Neural progenitor cell (in vitro differentiated cells): Measurements from ENCODE around the gene GFER. TPM values are rescaled to one million over a fixed set of nuclear protein-coding genes. Genes with fewer than 3 reads are reported as not detected.

Experiments
- DNase-seq: peaks from one replicate; pipeline ENCODE4 v3.0.0-alpha.2; 2016; ENCODE audit warnings: low spot score
- H2AFZ ChIP-seq: fragments of 200-600 bp; sonication (generic); replicated peaks from 2 replicates; pipeline ENCODE4 v1.6.1; 2016; ENCODE audit warnings: antibody characterized with exemption
- H3F3A ChIP-seq: fragments of 200-600 bp; sonication (generic); 2 replicates; pipeline ENCODE4 v1.6.1; 2016; ENCODE audit warnings: antibody characterized with exemption, low read depth
- H3K27ac ChIP-seq: fragments of 200-600 bp; sonication (generic); 2 replicates; pipeline ENCODE4 v1.5.1; 2016; ENCODE audit warnings: mild to moderate bottlenecking
- H3K27me3 ChIP-seq: fragments of 200-600 bp; sonication (generic); 2 replicates; pipeline ENCODE4 v1.6.1; 2016; ENCODE audit warnings: mild to moderate bottlenecking, moderate library complexity
- H3K36me3 ChIP-seq: fragments of 200-600 bp; sonication (generic); 2 replicates; pipeline ENCODE4 v1.5.1; 2016
- H3K4me1 ChIP-seq: fragments of 200-600 bp; sonication (generic); 2 replicates; pipeline ENCODE4 v1.6.1; 2016; ENCODE audit warnings: mixed run types
- H3K4me2 ChIP-seq: fragments of 200-600 bp; sonication (generic); 2 replicates; pipeline ENCODE4 v1.6.1; 2016
- H3K4me3 ChIP-seq: fragments of 200-600 bp; sonication (generic); 2 replicates; pipeline ENCODE4 v1.5.1; 2016
- H3K79me2 ChIP-seq: fragments of 200-600 bp; sonication (generic); 2 replicates; pipeline ENCODE4 v1.6.1; 2016; ENCODE audit warnings: low read depth
- H3K9ac ChIP-seq: fragments of 200-600 bp; sonication (generic); 2 replicates; pipeline ENCODE4 v1.6.1; 2016
- H3K9me3 ChIP-seq: fragments of 200-600 bp; sonication (generic); 2 replicates; pipeline ENCODE4 v1.5.1; 2016; ENCODE audit warnings: low read depth
- H4K20me1 ChIP-seq: fragments of 200-600 bp; sonication (generic); 2 replicates; pipeline ENCODE4 v1.6.1; 2016; ENCODE audit warnings: low read depth
- H3K27ac Mint-ChIP-seq: 3 replicates; pipeline ENCODE4 v1.8.0; 2021; ENCODE audit warnings: mixed read lengths
- H3K27me3 Mint-ChIP-seq: 2 replicates; pipeline ENCODE4 v1.8.0; 2022; ENCODE audit warnings: low read depth, mild to moderate bottlenecking, inconsistent platforms, moderate library complexity, mixed read lengths; ENCODE audit not compliant: insufficient read depth
- H3K36me3 Mint-ChIP-seq: 3 replicates; pipeline ENCODE4 v1.8.0; 2021; ENCODE audit warnings: mixed read lengths
- H3K4me1 Mint-ChIP-seq: 3 replicates; pipeline ENCODE4 v1.8.0; 2021; ENCODE audit warnings: mixed read lengths
- H3K4me3 Mint-ChIP-seq: 3 replicates; pipeline ENCODE4 v1.8.0; 2021; ENCODE audit warnings: mild to moderate bottlenecking, moderate library complexity, mixed read lengths
- H3K9me3 Mint-ChIP-seq: 3 replicates; pipeline ENCODE4 v1.8.0; 2020; ENCODE audit warnings: mixed read lengths
- EZH2 ChIP-seq: fragments of 200-600 bp; sonication (generic); IDR thresholded peaks from 2 replicates; pipeline ENCODE4 v1.6.1; 2017; ENCODE audit warnings: antibody characterized with exemption, mild to moderate bottlenecking, moderate library complexity
- EZH2phosphoT487 ChIP-seq: fragments of 200-600 bp; sonication (generic); IDR thresholded peaks from 2 replicates; pipeline ENCODE4 v1.6.1; 2017; ENCODE audit warnings: antibody characterized with exemption
- total RNA-seq: library from RNA; depleted of rRNA; stranded (reverse); fragments of >200 nt; gene quantifications from 2 replicates; pipeline ENCODE4 v1.2.3, GENCODE V29; 2015; ENCODE audit warnings: low replicate concordance
- TF ChIP-seq, protein P1 (sequence below): fragments of 200-600 bp; sonication (generic); IDR thresholded peaks from 2 replicates; pipeline ENCODE4 v1.5.1; 2017; ENCODE audit warnings: antibody characterized with exemption, mild to moderate bottlenecking

Gene GFER
- total RNA-seq: 35.1 and 35.5 TPM in 2 replicates

DNA sequence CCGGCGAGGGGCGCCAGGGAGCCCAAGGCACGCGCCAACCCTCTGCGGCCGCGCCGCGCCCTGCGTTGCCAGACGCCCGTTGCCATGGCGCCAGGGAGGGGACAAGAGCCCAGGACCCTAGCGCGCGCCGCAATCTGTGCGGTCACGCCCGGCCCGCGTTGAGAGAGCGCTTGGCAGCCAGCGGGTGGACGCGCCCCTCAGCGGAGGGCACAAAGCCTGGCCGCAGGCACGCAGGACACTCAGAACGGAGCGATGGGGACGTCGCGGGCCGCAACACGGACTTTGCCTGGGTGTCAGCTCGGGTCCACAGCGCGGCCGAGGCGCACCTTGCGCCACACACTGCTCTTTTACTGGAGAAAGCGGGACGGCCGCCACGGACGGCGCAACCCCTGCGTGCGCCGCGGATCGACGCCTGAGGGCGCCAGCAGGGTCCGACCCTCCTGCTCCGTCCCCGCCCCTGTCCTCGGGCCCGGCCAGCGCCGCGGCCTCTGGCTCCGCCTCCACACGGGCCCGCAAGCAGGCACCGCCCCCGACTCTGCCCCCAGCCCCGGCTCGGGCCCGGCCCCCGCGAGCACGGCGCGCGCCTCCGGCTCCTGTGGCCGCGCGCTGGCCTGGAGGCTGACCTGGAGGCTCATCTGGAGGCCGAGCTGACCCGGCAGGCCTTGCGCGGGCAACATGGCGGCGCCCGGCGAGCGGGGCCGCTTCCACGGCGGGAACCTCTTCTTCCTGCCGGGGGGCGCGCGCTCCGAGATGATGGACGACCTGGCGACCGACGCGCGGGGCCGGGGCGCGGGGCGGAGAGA is at the start of gene GFER:
Gene GFER, plus strand, starts transcription at position 650 of the 803 bp plus-strand sequence. Its CDS starts 26 bp downstream, at position 676.
- no peaks in the 10 kb centered on the region for H3K9me3 Mint-ChIP-seq
- peaks cover 56% of the 10 kb centered on the region for H3K27me3 ChIP-seq
- H3K36me3 ChIP-seq: no peaks in the 10 kb centered on the region
- no peaks in the 10 kb centered on the region for H3K9me3 ChIP-seq
- peak; percentile 99 for DNase-seq
- H3K4me1 ChIP-seq: peaks cover 37% of the 10 kb centered on the region
- H3F3A ChIP-seq: peaks cover 29% of the 10 kb centered on the region
- H2AFZ ChIP-seq: peak within 1 kb of the TSS; percentile 93
- H3K36me3 Mint-ChIP-seq: peaks cover 10% of the 10 kb centered on the region
- H3K4me3 ChIP-seq: peak within 1 kb of the TSS; percentile 95
- peaks cover 14% of the 10 kb centered on the region for H3K79me2 ChIP-seq
- H3K9ac ChIP-seq: peak within 1 kb of the TSS; percentile 93
- peak within 1 kb of the TSS; percentile 93 for H3K4me2 ChIP-seq
- peak within 1 kb of the TSS; percentile 10 for H3K27ac Mint-ChIP-seq
- H3K4me1 Mint-ChIP-seq: peaks cover 30% of the 10 kb centered on the region
- peaks cover 27% of the 10 kb centered on the region for H3K27me3 Mint-ChIP-seq
- H3K4me3 Mint-ChIP-seq: peak within 1 kb of the TSS; percentile 89
- H3K27ac ChIP-seq: peak within 1 kb of the TSS; percentile 41
- TF ChIP-seq EZH2: no peak
- TF ChIP-seq EZH2phosphoT487: no peak
- TF ChIP-seq, protein P1, sequence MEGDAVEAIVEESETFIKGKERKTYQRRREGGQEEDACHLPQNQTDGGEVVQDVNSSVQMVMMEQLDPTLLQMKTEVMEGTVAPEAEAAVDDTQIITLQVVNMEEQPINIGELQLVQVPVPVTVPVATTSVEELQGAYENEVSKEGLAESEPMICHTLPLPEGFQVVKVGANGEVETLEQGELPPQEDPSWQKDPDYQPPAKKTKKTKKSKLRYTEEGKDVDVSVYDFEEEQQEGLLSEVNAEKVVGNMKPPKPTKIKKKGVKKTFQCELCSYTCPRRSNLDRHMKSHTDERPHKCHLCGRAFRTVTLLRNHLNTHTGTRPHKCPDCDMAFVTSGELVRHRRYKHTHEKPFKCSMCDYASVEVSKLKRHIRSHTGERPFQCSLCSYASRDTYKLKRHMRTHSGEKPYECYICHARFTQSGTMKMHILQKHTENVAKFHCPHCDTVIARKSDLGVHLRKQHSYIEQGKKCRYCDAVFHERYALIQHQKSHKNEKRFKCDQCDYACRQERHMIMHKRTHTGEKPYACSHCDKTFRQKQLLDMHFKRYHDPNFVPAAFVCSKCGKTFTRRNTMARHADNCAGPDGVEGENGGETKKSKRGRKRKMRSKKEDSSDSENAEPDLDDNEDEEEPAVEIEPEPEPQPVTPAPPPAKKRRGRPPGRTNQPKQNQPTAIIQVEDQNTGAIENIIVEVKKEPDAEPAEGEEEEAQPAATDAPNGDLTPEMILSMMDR: peak; percentile 44
- H4K20me1 ChIP-seq: peaks cover 33% of the 10 kb centered on the region

DNA sequence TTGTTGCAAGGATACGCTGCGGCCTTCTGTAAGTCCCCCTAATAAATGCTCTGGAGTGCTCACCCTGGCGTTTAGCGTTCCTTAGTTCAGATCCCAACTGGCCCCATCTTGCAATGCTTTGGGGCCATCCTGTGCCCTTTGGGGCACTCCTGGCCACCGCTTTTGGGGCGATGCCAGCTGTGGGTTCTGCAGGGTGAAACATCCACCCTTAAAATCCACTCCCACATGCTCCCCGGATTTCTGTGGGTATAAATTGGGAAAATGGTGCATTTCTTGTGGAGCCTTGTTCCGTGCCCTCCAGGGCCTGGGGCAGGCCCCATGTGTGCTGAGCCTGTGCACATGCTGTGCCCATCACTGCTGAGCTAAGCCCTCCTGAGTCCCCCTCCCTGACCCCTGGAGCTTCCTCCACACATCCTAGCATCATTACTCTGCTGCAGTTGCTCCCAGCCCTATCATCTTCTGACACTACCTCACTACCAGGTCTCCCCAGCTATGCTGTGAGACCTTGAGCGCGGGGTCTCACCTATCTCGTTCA is 47.0 kb upstream of the GFER start:
- Histone ChIP-seq H2AFZ (no peak overlapping the region), H3K9me3 (no peaks in the 10 kb centered on the region), H3K4me3 (no peak overlapping the region), H3K79me2 (peaks cover 1% of the 10 kb centered on the region), H3K36me3 (no peaks in the 10 kb centered on the region), H3F3A (no peaks in the 10 kb centered on the region), H3K9ac (no peak overlapping the region), H3K4me1 (peaks cover 1% of the 10 kb centered on the region), H3K4me2 (no peak overlapping the region), H3K27me3 (no peaks in the 10 kb centered on the region), H4K20me1 (no peaks in the 10 kb centered on the region), H3K27ac (no peak overlapping the region)
- no peak overlapping the region for H3K27ac Mint-ChIP-seq
- no peaks in the 10 kb centered on the region for H3K9me3 Mint-ChIP-seq
- TF ChIP-seq, protein P1: no peak
- TF ChIP-seq EZH2: no peak
- TF ChIP-seq EZH2phosphoT487: no peak
- peaks cover 2% of the 10 kb centered on the region for H3K36me3 Mint-ChIP-seq
- DNase-seq: no peak
- peaks cover 6% of the 10 kb centered on the region for H3K4me1 Mint-ChIP-seq
- H3K4me3 Mint-ChIP-seq: no peak overlapping the region
- peaks cover 3% of the 10 kb centered on the region for H3K27me3 Mint-ChIP-seq

DNA sequence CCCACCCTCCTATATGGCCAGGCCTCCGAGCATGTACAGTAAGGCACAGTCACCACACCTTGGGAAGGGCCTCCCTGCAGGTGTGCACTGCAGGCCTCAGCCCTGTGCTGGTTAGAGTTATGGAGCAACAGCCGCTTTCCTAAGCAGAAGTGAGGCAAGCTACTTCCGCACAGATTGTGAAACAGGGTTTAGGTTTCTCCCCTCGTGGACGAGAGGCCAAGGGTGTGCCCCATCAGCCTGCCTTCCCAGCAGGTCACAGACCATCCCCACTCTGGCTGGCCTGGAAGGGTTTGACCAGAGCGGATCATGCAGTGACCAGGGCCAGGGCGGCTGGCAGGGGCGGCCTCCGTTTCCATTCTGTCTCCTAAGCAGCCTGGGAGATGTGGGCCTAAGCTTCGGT is 45.7 kb upstream of the GFER start:
- Histone ChIP-seq H3K79me2 (peaks cover 10% of the 10 kb centered on the region), H3K36me3 (no peaks in the 10 kb centered on the region), H3K27me3 (no peaks in the 10 kb centered on the region), H2AFZ (no peak overlapping the region), H3K4me3 (no peak overlapping the region), H3K9me3 (no peaks in the 10 kb centered on the region), H4K20me1 (no peaks in the 10 kb centered on the region), H3K27ac (no peak overlapping the region), H3F3A (no peaks in the 10 kb centered on the region), H3K9ac (no peak overlapping the region), H3K4me2 (no peak overlapping the region), H3K4me1 (peaks cover 7% of the 10 kb centered on the region)
- peaks cover 6% of the 10 kb centered on the region for H3K4me1 Mint-ChIP-seq
- H3K9me3 Mint-ChIP-seq: no peaks in the 10 kb centered on the region
- H3K36me3 Mint-ChIP-seq: peaks cover 2% of the 10 kb centered on the region
- H3K27ac Mint-ChIP-seq: no peak overlapping the region
- no peak for DNase-seq
- no peak for TF ChIP-seq EZH2
- TF ChIP-seq, protein P1: no peak
- TF ChIP-seq EZH2phosphoT487: no peak
- H3K4me3 Mint-ChIP-seq: no peak overlapping the region
- H3K27me3 Mint-ChIP-seq: peaks cover 3% of the 10 kb centered on the region
